ENCODE data around the gene IFIT2. TPM values are rescaled to one million over a fixed set of nuclear protein-coding genes. Genes with fewer than 3 reads are reported as not detected.

The IFIT2 gene
- total and polyA plus RNA-seq, 9 donors, result 5.0 to 9.6 (median 7.4) TPM

DNA sequence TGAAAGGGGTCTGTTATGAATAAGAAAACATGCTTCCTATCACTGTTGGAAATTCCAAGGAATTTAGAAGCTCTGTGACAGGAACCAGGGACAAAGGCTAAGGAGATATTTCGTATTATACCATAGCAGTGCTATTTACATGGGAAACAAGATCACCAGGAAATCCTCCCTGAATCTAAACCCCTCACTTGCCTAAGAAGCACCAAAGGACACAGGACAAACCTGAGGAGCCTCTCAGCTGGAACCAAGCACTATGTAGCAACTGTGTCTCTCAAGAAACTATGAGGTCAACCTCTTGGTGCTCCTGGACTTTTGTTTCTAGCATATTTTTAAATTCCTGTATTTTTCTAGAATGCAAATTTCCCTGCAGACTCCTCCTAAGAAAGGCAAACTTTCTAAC, 55.2 kb downstream of the IFIT2 start:
- WGBS (ENCODE audit: insufficient coverage), result no CpG with 5 or more reads among the region's 1 CpG
- H3K4me3 ChIP-seq (ENCODE audit: low read length), result no peak overlapping the region
- no peaks in the 10 kb centered on the region for H3K36me3 ChIP-seq (ENCODE audit: control insufficient read depth, insufficient read depth, low read length)
- no peak for DNase-seq
- peaks cover 8% of the 10 kb centered on the region for H3K4me1 ChIP-seq (ENCODE audit: control insufficient read depth, insufficient read depth, low read length)
- no peaks in the 10 kb centered on the region for H3K27me3 ChIP-seq (ENCODE audit: control insufficient read depth, insufficient read depth, low read length)
- H3K9me3 ChIP-seq (replicated peaks; ENCODE audit: control insufficient read depth, low read depth, low read length), result no peaks in the 10 kb centered on the region
- peak overlapping the region; percentile 3 for H3K27ac ChIP-seq (ENCODE audit: low read length)

DNA sequence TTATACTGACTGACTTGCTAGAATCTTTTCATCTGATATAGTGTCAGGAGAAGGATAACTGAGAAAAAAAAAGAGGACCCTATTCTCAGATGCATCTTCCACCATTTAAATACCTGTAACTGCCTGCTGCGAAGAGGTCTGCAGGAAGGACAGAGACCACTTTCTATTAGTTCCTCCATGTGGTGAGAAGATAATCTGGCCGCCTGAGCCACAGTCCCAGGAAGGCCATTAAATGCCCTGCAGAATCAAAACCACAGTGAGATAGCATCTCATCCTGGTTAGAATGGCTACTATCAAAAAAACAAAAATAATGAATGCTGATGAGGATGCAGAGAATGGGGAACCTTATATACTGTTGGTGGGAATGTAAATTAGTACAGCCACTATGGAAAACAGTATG, 56.1 kb downstream of the IFIT2 start:
- H3K27ac ChIP-seq (ENCODE audit: low read length), result no peak overlapping the region
- H3K9me3 ChIP-seq (replicated peaks; ENCODE audit: control insufficient read depth, low read depth, low read length), result no peaks in the 10 kb centered on the region
- peaks cover 5% of the 10 kb centered on the region for H3K4me1 ChIP-seq (ENCODE audit: control insufficient read depth, insufficient read depth, low read length)
- no peak for DNase-seq
- H3K27me3 ChIP-seq (ENCODE audit: control insufficient read depth, insufficient read depth, low read length), result no peaks in the 10 kb centered on the region
- H3K4me3 ChIP-seq (ENCODE audit: low read length), result no peak overlapping the region
- no peaks in the 10 kb centered on the region for H3K36me3 ChIP-seq (ENCODE audit: control insufficient read depth, insufficient read depth, low read length)
- no CpG with 5 or more reads among the region's 2 CpGs for WGBS (ENCODE audit: insufficient coverage)

Other genes with a start within 250 kb of the IFIT2 start
- gene CH25H, start 94.7 kb upstream of the IFIT2 start, total RNA-seq, result 0.22 TPM
- gene CH25H, start 94.7 kb upstream of the IFIT2 start, polyA plus RNA-seq (ENCODE audit: insufficient read depth in 1 of 8, insufficient read length in 8 of 8, low replicate concordance in 1 of 8), result 1 to 10 TPM in 1 of 8 donors, under 1 TPM in 7; 0.33 to 2.8 (median 0.46) TPM
- 30.1 TPM for gene LIPA, start 50.3 kb upstream of the IFIT2 start, total RNA-seq
- gene LIPA, start 50.3 kb upstream of the IFIT2 start, polyA plus RNA-seq (ENCODE audit: insufficient read depth in 1 of 8, insufficient read length in 8 of 8, low replicate concordance in 1 of 8), result 10 to 100 TPM; 26.8 to 51.3 (median 38.4) TPM
- gene IFIT3, start 26.0 kb downstream of the IFIT2 start, total RNA-seq, result 10.7 TPM
- 10 to 100 TPM in 3 of 8 donors, 1 to 10 TPM in 5; 6.5 to 13.3 (median 9.5) TPM for gene IFIT3, start 26.0 kb downstream of the IFIT2 start, polyA plus RNA-seq (ENCODE audit: insufficient read depth in 1 of 8, insufficient read length in 8 of 8, low replicate concordance in 1 of 8)
- gene IFIT1B, start 76.0 kb downstream of the IFIT2 start, total RNA-seq, result 1.1 TPM
- gene IFIT1B, start 76.0 kb downstream of the IFIT2 start, polyA plus RNA-seq (ENCODE audit: insufficient read depth in 1 of 8, insufficient read length in 8 of 8, low replicate concordance in 1 of 8), result under 1 TPM; 0.06 to 0.77 (median 0.32) TPM
- 58.4 TPM for gene IFIT1, start 90.6 kb downstream of the IFIT2 start, total RNA-seq
- gene IFIT1, start 90.6 kb downstream of the IFIT2 start, polyA plus RNA-seq (ENCODE audit: insufficient read depth in 1 of 8, insufficient read length in 8 of 8, low replicate concordance in 1 of 8), result 10 to 100 TPM; 35.0 to 83.9 (median 52.5) TPM
- 12.2 TPM for gene IFIT5, start 112.5 kb downstream of the IFIT2 start, total RNA-seq
- 10 to 100 TPM in 5 of 8 donors, 1 to 10 TPM in 3; 7.7 to 13.7 (median 10.5) TPM for gene IFIT5, start 112.5 kb downstream of the IFIT2 start, polyA plus RNA-seq (ENCODE audit: insufficient read depth in 1 of 8, insufficient read length in 8 of 8, low replicate concordance in 1 of 8)
- 1.2 TPM for gene SLC16A12, start 233.5 kb downstream of the IFIT2 start, total RNA-seq
- 1 to 10 TPM in 7 of 8 donors, under 1 TPM in 1; 0.67 to 2.3 (median 1.6) TPM for gene SLC16A12, start 233.5 kb downstream of the IFIT2 start, polyA plus RNA-seq (ENCODE audit: insufficient read depth in 1 of 8, insufficient read length in 8 of 8, low replicate concordance in 1 of 8)

All from muscle of leg (tissue), 11 donors.